Stimulated activated naive CD8-positive, alpha-beta T cell treated with anti-CD3 and anti-CD28 coated beads, Interleukin-15, Interleukin-2, amounts not matched to agents 100 ng/mL and 50 ng/mL, for 24 hours (primary cell): ENCODE measurements around the gene ATAD1.

Experiments
- H3K27ac Mint-ChIP-seq: one replicate; pipeline ENCODE4 v1.8.0; 2021; ENCODE audit warnings: mild to moderate bottlenecking, mixed read lengths
- H3K27me3 Mint-ChIP-seq: one replicate; pipeline ENCODE4 v1.8.0; 2021; ENCODE audit warnings: mixed read lengths
- H3K36me3 Mint-ChIP-seq: one replicate; pipeline ENCODE4 v1.8.0; 2021; ENCODE audit warnings: low read depth, mixed read lengths
- H3K4me1 Mint-ChIP-seq: one replicate; pipeline ENCODE4 v1.8.0; 2021; ENCODE audit warnings: low read depth, mixed read lengths
- H3K4me3 Mint-ChIP-seq: one replicate; pipeline ENCODE4 v1.8.0; 2021; ENCODE audit warnings: mild to moderate bottlenecking, mixed read lengths
- H3K9me3 Mint-ChIP-seq: one replicate; pipeline ENCODE4 v1.8.0; 2021; ENCODE audit warnings: mixed read lengths

The ATAD1 gene

DNA sequence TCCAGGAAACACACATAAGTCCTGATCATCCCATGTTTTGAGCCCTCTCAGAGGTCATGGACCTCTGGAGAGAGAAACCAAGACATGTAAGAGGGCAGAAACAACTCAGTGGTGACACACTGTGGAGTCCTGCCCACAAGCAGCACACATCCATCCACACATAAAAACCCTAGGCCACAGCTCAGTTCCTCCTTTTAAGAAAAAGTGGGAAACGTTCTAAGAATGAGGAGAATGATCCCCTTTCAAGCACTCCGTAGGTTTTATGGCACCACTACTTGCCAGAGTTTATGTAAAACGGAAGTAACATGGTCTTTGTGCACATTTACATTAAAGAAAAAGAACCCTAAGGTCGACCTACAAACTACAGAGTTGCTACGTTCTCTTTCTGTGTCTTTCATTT is 19.9 kb downstream of the ATAD1 start:
- peaks cover 86% of the 10 kb centered on the region for H3K36me3 Mint-ChIP-seq
- no peak overlapping the region for H3K27ac Mint-ChIP-seq
- no peak overlapping the region for H3K4me3 Mint-ChIP-seq
- peaks cover 64% of the 10 kb centered on the region for H3K4me1 Mint-ChIP-seq
- H3K9me3 Mint-ChIP-seq, result peaks cover 7% of the 10 kb centered on the region
- no peaks in the 10 kb centered on the region for H3K27me3 Mint-ChIP-seq

DNA sequence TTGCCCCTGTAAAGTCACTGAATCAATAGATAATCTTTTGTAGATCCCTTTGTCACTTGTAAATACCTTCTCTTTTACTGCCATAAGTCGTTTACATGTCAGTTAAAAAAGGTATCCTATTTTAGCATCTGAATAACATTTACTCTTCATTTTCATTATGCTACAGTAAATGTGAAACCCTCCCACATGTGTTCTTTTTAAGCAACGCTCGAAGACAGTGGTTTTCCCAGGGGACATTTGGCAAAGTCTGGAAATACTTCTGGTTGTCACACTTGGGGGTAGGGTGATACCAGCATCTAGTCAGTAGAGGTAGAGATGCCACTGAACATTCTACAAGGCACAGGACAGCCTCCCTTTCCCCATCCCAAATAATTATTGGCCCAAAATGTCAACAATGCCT is 23.7 kb downstream of the ATAD1 start:
- Mint-ChIP-seq H3K27me3 (no peaks in the 10 kb centered on the region), H3K4me3 (no peak overlapping the region), H3K36me3 (peaks cover 81% of the 10 kb centered on the region), H3K9me3 (no peaks in the 10 kb centered on the region), H3K27ac (peak overlapping the region; percentile 34), H3K4me1 (peaks cover 51% of the 10 kb centered on the region)

DNA sequence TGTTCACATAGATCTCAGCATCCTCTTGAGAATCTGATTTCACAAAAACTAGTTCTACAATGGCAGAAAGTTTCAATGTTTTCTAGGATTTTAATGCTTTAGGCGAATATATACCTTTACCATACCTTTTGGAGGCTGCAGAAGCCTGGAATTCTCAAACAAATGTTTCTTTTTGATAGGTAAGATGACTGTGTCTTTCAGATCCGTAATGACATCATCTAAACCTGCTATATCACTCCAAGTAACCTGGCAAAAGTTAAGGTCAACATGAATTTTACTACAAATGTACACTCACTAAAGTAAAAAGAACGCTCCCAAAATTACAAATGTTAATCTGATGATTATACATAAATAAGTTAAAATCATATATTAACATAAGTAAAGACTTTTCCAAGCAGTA is 27.8 kb downstream of the ATAD1 start:
- H3K4me1 Mint-ChIP-seq, result peaks cover 21% of the 10 kb centered on the region
- H3K4me3 Mint-ChIP-seq, result no peak overlapping the region
- H3K9me3 Mint-ChIP-seq, result no peaks in the 10 kb centered on the region
- H3K27me3 Mint-ChIP-seq, result no peaks in the 10 kb centered on the region
- H3K36me3 Mint-ChIP-seq, result peaks cover 78% of the 10 kb centered on the region
- H3K27ac Mint-ChIP-seq, result no peak overlapping the region

DNA sequence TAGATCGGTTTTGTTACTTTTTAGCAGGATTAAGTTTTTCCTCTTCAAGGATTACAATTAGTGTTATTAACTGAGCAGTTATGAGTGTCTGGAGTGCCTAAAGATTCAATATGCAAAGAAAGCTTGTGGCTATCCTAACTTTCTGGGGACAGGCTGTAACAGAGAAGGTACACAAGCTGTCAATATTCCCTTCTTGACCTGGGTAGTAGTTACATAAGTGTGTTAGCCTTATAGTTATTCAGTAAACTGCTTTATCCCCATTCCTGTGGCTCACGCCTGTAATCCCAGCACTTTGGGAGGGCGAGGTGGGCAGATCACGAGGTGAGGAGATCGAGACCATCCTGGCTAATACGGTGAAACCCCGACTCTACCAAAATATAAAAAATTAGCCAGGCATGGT is 31.6 kb downstream of the ATAD1 start:
- peaks cover 84% of the 10 kb centered on the region for H3K36me3 Mint-ChIP-seq
- H3K4me3 Mint-ChIP-seq, result no peak overlapping the region
- peaks cover 3% of the 10 kb centered on the region for H3K4me1 Mint-ChIP-seq
- H3K27me3 Mint-ChIP-seq, result no peaks in the 10 kb centered on the region
- H3K9me3 Mint-ChIP-seq, result no peaks in the 10 kb centered on the region
- H3K27ac Mint-ChIP-seq, result no peak overlapping the region

DNA sequence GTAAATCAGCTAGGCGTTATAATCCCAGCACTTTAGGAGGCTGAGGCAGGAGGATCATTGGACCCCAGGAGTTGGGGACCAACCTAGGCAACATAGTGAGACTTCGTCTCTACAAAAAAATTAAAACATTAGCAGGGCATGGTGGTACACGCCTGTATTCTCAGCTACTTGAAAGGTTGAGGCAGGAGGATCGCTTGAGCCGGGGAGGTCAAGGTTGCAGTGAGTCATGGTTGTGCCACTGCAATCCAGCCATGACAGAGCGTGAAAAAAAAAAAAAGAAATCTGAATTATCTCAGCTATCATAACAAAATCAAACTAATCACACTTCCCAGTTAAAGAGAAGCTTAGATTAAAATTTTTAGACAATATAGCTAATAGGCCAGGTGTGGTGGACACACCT is 35.3 kb downstream of the ATAD1 start:
- H3K4me3 Mint-ChIP-seq, result no peak overlapping the region
- H3K4me1 Mint-ChIP-seq, result peaks cover 3% of the 10 kb centered on the region
- no peaks in the 10 kb centered on the region for H3K27me3 Mint-ChIP-seq
- no peak overlapping the region for H3K27ac Mint-ChIP-seq
- H3K36me3 Mint-ChIP-seq, result peaks cover 66% of the 10 kb centered on the region
- H3K9me3 Mint-ChIP-seq, result no peaks in the 10 kb centered on the region

DNA sequence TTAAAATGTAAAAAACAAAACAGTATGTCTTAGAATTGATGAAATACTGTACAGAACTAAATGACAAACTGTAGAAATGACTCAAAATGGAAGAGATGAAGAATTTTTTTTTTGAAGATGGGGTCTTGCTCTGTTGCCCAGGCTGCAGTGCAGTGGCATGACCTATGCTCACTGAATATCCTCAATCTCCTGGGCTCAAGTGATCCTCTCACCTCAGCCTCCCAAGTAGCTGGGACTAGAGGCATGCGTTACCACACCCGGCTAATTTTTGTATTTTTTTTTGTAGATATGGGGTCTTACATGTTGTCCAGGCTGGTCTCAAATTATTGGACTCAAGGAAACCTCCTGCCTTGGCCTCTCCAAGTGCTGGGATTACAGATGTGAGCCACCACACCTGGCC is 36.5 kb downstream of the ATAD1 start:
- Mint-ChIP-seq H3K4me1 (peaks cover 3% of the 10 kb centered on the region), H3K36me3 (peaks cover 63% of the 10 kb centered on the region), H3K27me3 (no peaks in the 10 kb centered on the region), H3K27ac (no peak overlapping the region), H3K9me3 (no peaks in the 10 kb centered on the region), H3K4me3 (no peak overlapping the region)

DNA sequence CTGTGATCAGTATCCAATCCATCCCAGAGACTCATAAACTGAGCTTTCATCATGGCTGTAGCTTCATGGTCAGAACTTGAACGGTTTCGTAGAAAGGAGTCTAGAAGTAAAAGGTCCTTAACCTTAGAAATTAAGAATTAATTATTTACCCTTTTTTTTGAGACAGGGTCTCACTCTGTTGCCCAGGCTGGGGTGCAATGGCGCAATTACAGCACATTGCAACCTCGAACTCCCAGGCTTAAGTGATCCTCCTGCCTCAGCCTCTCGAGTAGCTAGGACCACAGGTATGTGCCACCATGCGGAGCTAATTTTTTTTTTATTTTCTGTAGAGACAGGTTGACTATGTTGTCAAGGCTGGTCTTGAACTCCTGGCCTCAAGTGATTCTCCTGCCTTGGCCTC is 41.7 kb downstream of the ATAD1 start:
- no peaks in the 10 kb centered on the region for H3K27me3 Mint-ChIP-seq
- H3K9me3 Mint-ChIP-seq, result no peaks in the 10 kb centered on the region
- peaks cover 8% of the 10 kb centered on the region for H3K4me1 Mint-ChIP-seq
- H3K27ac Mint-ChIP-seq, result no peak overlapping the region
- H3K36me3 Mint-ChIP-seq, result peaks cover 42% of the 10 kb centered on the region
- H3K4me3 Mint-ChIP-seq, result no peak overlapping the region

DNA sequence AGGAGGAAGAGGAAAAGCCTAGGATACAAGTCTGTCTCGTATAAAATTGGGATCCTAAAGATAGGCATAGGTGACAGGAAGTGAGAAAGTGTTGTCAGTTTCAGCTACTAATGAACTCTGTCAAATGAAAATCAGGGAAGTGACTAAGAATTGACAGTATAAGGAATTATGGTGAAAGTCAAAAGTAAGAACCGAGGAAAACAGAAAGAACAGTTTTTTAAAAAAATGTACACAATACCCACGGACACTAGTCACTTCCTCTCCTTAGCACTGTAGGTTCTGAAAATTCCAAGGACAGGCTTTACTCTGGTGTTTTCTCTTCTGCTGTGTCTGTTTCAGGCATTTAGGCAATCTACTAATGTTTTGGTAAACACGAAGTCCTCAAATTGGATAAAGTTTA is 42.3 kb downstream of the ATAD1 start:
- Mint-ChIP-seq H3K4me1 (peaks cover 8% of the 10 kb centered on the region), H3K27me3 (no peaks in the 10 kb centered on the region), H3K27ac (peak overlapping the region; percentile 26), H3K9me3 (no peaks in the 10 kb centered on the region), H3K4me3 (no peak overlapping the region), H3K36me3 (peaks cover 37% of the 10 kb centered on the region)

DNA sequence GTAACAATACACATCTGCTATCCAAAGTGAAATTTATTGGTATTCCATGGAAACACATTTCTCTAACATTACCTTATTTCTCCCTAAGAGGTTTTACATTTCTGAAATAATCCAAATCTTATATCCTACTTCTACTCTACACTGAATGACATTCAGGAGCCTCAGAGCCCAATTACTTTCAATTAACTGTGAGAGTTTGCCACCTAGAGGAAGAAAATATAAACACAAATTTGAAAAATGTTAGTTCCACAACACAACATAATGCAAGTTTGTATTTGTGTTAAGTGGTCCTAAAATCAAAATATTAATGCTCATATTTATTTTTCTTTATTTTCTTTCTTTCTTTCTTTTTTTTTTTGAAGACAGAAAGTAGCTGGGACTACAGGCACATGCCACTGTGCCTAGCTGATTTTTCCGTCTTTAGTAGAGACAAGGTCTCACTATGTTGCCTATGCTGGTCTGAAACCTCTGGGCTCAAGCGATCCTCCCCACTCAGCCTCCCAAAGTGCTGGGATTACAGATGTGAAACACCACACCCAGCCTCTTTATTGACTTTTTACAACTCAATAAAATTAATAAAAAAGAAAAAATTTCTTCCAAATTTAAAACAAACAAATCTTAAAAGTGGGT is 46.0 kb downstream of the ATAD1 start:
- no peak overlapping the region for H3K4me3 Mint-ChIP-seq
- H3K9me3 Mint-ChIP-seq, result no peaks in the 10 kb centered on the region
- peaks cover 51% of the 10 kb centered on the region for H3K36me3 Mint-ChIP-seq
- H3K27me3 Mint-ChIP-seq, result no peaks in the 10 kb centered on the region
- H3K27ac Mint-ChIP-seq, result no peak overlapping the region
- H3K4me1 Mint-ChIP-seq, result peaks cover 8% of the 10 kb centered on the region

DNA sequence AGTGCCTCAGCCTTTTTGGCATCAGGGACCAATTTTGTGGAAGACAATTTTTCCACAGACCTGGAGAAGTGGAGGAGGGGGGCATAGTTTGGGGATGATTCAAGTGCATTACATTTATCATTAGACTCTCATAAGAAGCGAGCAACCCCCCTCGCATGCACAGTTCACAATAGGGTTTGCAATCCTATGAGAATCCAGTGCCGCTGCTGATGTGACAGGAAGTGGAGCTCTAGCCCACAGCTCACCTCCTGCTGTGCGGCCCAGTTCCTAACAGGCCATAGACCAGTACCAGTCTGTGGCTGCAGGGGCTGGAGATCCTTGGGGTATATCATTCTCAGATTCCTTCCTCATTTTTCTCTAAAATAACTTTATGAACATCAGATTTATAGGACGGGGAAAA is 50.8 kb downstream of the ATAD1 start:
- Mint-ChIP-seq H3K27ac (peak overlapping the region; percentile 40), H3K9me3 (no peaks in the 10 kb centered on the region), H3K27me3 (no peaks in the 10 kb centered on the region), H3K4me1 (peaks cover 13% of the 10 kb centered on the region), H3K36me3 (peaks cover 58% of the 10 kb centered on the region), H3K4me3 (no peak overlapping the region)

DNA sequence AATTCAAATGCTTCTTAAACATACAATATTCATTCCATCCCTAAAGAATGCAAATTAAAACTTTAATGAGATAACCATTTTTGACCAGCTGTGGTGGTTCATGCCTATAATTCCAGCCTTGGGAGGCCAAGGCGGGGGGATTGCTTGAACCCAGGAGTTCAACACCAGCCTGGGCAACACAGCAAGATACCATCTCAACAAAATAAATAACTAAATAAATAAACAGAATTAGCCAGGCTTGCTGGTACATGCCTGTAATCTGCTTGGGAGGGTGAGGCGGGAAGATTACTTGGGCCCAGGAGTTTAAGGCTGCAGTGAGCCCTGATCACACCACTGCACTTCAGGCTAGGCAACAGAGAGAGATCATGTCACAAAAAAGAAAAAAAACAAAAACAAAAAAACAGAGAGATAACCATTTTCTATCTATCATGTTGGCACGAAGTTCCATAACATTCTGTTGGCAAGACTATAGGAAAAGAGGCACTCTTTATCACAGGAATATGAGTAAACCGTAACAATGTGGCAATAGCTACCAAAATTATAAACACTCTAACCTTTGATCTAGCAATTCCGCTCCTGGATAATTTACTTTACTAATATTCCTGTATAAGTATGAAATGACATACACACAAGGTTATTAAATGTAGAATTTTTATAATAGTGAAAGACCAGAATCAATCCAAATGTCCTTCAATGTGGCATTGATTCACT is 52.2 kb downstream of the ATAD1 start:
- Mint-ChIP-seq H3K36me3 (peaks cover 72% of the 10 kb centered on the region), H3K4me1 (peaks cover 28% of the 10 kb centered on the region), H3K4me3 (no peak overlapping the region), H3K27ac (no peak overlapping the region), H3K9me3 (no peaks in the 10 kb centered on the region), H3K27me3 (no peaks in the 10 kb centered on the region)

DNA sequence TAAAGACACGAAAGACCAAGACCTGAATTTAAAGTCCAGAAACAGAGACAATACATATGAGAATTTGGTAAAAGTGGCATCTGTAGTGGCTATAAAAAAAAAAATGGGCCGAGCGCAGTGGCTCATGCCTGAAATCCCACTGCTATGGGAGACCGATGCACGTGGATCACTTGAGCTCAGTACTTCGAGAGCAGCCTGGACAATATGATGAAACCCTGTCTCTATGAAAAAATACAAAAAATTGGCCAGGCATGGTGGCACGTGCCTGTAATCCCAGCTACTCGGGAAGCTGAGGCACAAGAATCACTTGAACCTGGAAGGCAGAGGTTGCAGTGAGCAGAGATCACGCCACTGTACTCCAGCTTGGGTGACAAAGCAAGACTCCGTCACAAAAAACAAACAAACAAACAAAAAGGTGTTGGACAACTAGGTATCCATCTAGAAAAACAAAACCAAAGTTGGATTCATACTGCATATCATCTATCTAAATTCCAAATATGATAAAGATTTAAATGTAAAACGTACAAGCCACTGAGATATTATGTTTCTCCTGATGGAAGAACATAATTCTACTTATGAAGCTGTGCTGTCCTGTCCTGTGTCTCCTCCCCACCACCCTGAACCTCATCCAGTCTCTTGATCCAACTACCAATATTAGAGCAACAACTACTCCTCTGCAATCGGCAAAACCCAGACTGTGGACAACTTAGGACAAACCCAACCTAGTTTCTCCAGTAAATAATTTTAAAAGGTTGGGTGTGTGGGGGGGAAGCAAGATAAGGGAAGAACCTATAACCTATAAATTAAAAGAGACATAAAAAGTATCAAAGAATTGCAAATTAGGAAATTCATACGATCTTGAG is 53.7 kb downstream of the ATAD1 start:
- Mint-ChIP-seq H3K9me3 (no peaks in the 10 kb centered on the region), H3K27me3 (no peaks in the 10 kb centered on the region), H3K4me3 (no peak overlapping the region), H3K4me1 (peaks cover 41% of the 10 kb centered on the region), H3K36me3 (peaks cover 77% of the 10 kb centered on the region), H3K27ac (peak overlapping the region; percentile 6)

DNA sequence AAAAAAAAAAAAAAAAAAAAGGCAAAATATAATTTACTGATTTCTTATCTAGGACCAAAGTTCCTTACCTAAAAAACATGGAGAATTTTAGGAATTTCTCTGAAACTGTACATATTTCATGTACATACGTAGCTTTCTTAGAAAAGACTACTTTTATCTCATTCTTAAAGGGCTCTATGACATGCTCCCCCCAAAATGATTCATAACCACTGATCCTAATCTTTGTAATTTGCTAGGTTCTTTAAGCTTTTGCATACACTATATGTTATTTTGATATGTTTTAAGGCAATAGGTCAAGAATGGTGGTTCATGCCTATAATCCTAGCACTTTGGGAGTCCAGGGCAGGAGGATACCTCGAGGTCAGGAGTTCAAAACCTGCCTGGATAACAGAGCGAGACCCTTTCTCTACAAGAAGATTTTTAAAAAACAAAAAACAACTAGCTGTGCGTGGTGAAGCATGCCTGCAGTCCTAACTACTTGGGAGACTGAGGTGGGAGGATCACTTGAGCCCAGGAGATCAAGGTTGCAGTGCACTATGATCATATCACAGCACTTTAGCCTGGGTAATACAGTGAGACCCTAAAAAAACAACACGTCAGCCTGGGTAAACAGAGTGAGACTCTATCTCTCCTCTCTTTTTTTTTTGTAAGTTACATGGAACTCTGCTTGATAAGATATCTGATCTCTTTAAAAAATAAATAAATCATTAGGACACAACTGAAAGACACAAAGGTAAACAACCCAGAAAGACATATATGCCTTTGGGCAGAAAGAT is 54.8 kb downstream of the ATAD1 start:
- peak overlapping the region; percentile 36 for H3K27ac Mint-ChIP-seq
- peak overlapping the region; percentile 26 for H3K4me3 Mint-ChIP-seq
- H3K9me3 Mint-ChIP-seq, result no peaks in the 10 kb centered on the region
- H3K4me1 Mint-ChIP-seq, result peaks cover 47% of the 10 kb centered on the region
- peaks cover 79% of the 10 kb centered on the region for H3K36me3 Mint-ChIP-seq
- H3K27me3 Mint-ChIP-seq, result no peaks in the 10 kb centered on the region

DNA sequence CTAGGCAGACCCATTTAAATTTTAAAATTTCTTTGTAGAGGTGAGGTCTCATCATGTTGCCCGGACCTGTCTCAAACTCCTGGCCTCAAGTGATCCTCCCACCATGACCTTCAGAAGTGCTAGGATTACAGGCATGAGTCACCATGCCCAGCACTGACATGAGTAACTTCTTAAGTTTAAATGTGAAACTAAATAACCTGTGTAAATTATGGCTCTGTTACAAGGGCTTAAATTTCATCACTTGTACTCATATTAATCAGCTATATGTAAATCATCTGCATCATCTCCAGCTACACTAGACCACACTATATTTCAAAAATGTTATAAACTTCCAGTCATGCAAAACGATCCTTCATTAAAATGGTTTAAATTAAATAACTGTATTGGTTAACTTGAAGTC is 56.1 kb downstream of the ATAD1 start:
- Mint-ChIP-seq H3K27ac (peak overlapping the region; percentile 87), H3K4me1 (peaks cover 50% of the 10 kb centered on the region), H3K9me3 (no peaks in the 10 kb centered on the region), H3K36me3 (peaks cover 75% of the 10 kb centered on the region), H3K27me3 (no peaks in the 10 kb centered on the region), H3K4me3 (peak overlapping the region; percentile 37)
